ENCODE results near the gene CYTH3.
"Not testable (repeated sequence)": the region's sequence is repeated elsewhere in the genome, so short reads cannot be mapped to it uniquely, and the experiment has no call there.

The CYTH3 gene

DNA sequence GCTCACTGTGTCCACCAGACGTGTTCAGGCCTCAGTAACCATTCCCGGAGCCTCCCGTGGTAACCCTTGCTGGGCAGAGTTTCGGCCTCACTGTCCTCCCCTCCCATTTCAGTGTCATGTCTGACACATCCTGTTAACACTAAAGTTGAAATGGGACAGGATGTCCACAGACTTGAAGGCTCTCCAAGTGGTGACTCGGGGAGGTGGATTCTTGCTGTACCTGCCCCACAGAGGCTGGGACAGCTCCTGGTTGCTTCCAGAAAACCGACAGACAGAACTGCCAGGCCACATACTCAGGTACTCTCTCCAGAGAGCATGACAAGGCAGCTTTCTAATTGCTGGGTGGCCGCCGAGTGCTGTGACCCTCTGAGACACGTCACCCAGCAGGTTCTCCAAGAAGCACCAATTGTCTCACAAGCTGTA, 17.9 kb upstream of the CYTH3 start:
- no peaks in the 10 kb centered on the region for H3K36me3 Mint-ChIP-seq
- no peak overlapping the region for H3K27ac Mint-ChIP-seq
- no peaks in the 10 kb centered on the region for H3K4me1 Mint-ChIP-seq
- no peak overlapping the region for H3K4me3 Mint-ChIP-seq
- H3K27me3 Mint-ChIP-seq: peaks cover 19% of the 10 kb centered on the region
- ATAC-seq: no peak
- peaks cover 4% of the 10 kb centered on the region for H3K9me3 Mint-ChIP-seq

DNA sequence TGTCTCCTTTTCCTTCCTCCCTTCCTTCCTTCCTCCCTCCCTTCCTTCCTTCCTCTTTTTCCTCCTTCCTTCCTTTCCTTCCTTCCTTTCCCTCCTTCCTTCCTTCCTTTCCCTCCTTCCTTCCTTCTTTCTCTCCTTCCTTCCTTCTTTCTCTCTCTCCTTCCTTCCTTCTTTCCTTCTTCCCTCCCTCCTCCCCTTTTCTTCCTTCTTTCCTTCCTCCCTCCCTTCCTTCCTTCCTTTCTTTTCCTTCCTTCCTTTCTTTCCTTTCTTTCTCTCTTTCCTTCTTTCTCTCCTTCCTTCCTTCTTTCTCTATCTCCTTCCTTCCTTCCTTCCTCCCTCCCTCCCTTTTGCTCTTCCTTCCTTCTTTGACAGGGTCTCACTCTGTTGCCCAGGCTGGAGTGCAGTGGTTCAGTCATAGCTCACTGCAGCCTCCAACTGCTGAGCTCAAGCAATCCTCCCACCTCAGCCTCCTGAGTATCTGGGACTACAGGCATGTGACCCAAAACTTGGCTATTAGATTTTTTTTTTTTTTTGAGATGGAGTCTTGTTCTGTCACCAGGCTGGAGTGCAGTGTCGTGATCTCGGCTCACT, 15.9 kb upstream of the CYTH3 start:
- Mint-ChIP-seq H3K4me3 (no peak overlapping the region), H3K9me3 (peaks cover 4% of the 10 kb centered on the region), H3K4me1 (no peaks in the 10 kb centered on the region), H3K36me3 (no peaks in the 10 kb centered on the region), H3K27ac (no peak overlapping the region), H3K27me3 (peaks cover 16% of the 10 kb centered on the region)
- no peak for ATAC-seq

DNA sequence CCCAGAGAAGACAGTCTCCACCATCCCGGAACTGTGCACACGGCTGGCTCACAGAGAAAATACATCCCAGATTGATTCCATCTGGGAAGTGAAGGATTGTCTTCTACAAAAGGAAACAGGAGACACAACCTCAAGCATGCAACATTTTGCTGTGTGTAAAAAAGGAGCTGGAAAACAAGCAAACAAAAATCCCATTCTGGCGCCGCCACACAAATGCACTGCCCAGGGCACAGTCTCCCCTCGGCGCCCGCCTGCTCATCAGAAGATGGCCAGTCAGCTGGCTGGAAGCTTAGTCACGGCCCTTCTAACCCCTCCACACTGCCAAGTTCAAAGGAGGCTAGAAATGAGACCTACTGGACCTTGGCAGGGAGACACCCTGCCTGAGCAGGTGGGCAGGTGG, 14.1 kb upstream of the CYTH3 start:
- H3K4me3 Mint-ChIP-seq: no peak overlapping the region
- H3K27ac Mint-ChIP-seq: no peak overlapping the region
- H3K9me3 Mint-ChIP-seq: peaks cover 4% of the 10 kb centered on the region
- no peaks in the 10 kb centered on the region for H3K36me3 Mint-ChIP-seq
- no peaks in the 10 kb centered on the region for H3K4me1 Mint-ChIP-seq
- ATAC-seq: no peak
- peaks cover 16% of the 10 kb centered on the region for H3K27me3 Mint-ChIP-seq

DNA sequence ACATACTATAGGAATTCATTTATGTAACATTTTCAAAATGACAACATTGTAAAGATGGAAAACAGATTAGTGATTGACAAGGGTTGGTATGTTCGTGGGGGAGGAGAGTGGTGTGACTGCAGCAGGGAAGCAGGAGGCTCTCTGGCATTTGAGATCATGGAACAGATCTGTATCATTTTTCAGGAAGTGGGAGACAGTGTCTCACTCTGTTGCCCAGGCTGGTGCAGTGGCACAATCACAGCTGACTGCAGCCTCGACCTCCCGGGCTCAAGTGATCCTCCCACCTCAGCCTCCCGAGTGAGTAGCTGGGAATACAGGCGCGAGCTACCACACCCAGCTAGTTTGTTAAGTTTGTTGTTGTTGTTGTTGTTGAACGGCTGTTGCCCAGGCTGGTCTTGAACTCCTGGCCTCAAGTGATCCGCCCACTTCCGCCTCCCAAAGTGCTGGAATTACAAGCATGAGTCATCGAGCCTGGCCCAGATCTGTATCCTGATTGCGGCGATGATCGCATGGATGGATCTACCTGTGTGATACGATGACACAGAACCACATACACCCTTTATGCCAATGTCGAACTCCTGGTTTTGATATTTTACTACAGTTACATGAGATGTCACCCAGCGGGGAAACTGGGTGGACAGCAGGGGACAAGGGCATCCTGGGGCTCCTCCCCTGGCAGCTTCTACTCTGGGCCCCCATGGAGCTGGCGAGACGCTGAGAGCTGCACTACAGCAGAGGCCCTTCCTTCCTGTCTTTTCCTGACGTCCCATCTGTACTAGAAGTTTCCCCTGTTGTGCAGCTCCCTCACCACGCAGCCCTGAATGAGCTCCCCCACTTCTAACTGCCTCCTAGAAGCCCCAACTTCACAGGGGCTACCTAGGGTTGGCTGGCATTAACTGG, 12.3 kb upstream of the CYTH3 start:
- H3K36me3 Mint-ChIP-seq: no peaks in the 10 kb centered on the region
- ATAC-seq: no peak
- no peaks in the 10 kb centered on the region for H3K4me1 Mint-ChIP-seq
- H3K9me3 Mint-ChIP-seq: peaks cover 4% of the 10 kb centered on the region
- no peak overlapping the region for H3K4me3 Mint-ChIP-seq
- peaks cover 16% of the 10 kb centered on the region for H3K27me3 Mint-ChIP-seq
- H3K27ac Mint-ChIP-seq: no peak overlapping the region

DNA sequence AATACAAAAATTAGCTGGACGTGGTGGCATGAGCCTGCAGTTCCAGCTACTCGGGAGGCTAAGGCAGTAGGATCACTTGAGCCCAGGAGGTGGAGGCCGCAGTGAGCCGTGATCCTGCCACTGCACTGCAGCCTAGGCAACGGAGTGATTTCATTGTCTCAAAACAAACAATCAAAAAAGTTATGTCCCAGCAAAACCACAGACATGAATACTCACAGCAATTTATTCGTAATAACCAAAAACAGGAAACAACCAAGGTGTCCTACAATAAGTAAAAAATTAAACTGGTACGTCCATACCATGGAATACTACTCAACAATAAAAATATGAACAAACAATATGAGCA, 11.6 kb upstream of the CYTH3 start:
- Mint-ChIP-seq H3K4me1 (no peaks in the 10 kb centered on the region), H3K27ac (no peak overlapping the region), H3K4me3 (no peak overlapping the region), H3K36me3 (no peaks in the 10 kb centered on the region), H3K9me3 (peaks cover 4% of the 10 kb centered on the region), H3K27me3 (peaks cover 16% of the 10 kb centered on the region)
- ATAC-seq: no peak

DNA sequence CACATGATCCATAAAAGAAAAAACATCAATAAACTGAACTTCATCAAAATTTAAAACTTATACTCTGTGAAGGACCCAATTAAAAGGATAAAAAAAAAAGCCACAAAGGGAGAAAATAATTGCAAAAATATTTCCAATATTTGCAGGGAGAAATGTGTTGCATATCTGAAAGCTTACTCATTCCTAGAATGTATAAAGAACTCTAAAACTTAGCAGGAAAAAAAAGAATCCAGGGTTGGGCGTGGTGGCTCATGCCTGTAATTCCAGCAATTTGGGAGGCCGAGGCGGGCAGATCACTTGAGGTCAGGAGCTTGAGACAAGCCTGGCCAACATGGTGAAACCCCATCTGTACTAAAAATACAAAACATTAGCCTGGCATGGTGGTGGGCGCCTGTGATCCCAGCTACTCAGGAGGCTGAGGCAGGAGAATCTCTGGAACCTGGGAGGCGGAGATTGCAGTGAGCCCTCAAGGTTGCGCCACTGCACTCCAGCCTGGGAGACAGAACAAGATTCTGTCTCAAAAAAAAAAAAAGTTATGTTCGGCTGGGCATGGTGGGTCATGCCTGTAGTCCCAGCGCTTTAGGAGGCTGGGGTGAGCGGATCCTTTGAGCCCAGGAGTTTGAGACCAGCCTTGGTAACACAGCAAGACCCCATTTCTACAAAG, 11.1 kb upstream of the CYTH3 start:
- H3K9me3 Mint-ChIP-seq, H3K4me3 Mint-ChIP-seq, ATAC-seq, H3K27ac Mint-ChIP-seq, H3K36me3 Mint-ChIP-seq, H3K4me1 Mint-ChIP-seq: not testable (repeated sequence)
- peaks cover 16% of the 10 kb centered on the region for H3K27me3 Mint-ChIP-seq

DNA sequence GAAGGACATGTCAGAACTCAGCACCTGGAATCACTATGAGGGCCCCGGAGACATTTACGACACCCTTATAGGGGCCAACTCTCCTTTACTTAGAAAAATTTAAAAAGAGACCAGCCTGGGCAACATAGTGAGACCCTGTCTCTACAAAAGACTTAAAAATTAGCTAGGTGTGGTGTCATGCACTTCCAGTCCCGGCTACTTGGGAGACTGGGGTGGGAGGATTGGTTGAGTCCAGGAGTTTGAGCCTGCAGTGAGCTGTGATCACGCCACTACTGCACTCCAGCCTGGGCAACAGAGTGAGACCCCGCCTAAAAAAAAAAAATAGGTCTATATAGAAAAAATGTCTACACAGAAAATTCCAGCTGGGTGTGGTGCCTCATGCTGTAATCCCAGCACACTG, 7.5 kb upstream of the CYTH3 start:
- H3K4me3 Mint-ChIP-seq: no peak overlapping the region
- no peaks in the 10 kb centered on the region for H3K4me1 Mint-ChIP-seq
- H3K27ac Mint-ChIP-seq: no peak overlapping the region
- H3K27me3 Mint-ChIP-seq: peaks cover 10% of the 10 kb centered on the region
- H3K9me3 Mint-ChIP-seq: no peaks in the 10 kb centered on the region
- H3K36me3 Mint-ChIP-seq: no peaks in the 10 kb centered on the region
- ATAC-seq: no peak

DNA sequence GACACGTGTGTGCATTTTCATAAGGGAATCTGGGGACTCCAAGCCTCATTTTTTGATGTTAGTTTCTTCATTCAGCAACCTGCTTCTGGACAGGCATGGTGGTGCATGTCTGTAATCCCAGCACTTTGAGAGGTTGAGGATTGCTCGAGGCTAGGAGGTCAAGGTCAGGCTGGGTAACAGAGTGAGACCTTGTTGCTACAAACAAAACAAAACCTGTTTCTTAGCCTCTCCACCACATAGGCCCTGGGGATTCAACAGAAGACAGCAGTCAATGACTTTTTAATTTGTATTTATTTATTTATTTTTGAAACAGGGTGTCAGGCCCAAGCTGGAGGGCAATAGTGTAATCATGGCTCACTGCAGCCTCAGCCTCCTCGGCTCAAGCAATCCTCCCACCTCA, 6.9 kb upstream of the CYTH3 start:
- ATAC-seq: no peak
- H3K4me1 Mint-ChIP-seq: no peaks in the 10 kb centered on the region

DNA sequence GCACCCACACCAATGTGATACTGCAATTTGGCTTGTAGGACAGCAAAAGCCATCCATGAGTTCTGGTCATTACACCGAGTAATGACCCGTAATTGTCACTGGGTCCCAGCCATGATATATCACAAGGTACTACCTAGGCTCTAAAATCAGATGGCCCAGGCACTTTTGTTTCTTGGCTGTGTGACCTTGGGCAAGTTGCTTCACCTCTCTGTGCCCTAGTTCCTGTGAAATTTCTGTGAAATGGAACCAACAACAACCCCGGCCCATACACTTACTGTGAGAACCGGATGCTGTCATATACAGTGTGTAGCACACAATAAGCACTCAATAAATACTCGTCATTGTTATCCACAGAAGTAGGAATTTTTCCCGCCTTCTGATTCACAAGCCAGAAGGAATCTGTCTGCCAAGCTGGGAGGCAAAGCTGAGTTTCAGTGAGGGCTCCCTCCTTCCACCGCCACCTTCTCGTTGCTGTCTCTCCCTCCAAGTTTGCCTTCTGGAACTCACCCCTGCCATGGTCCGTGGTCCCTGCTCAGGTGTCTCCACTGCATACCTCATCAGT, 6.4 kb upstream of the CYTH3 start:
- Mint-ChIP-seq H3K27me3 (no peaks in the 10 kb centered on the region), H3K27ac (no peak overlapping the region), H3K4me1 (no peaks in the 10 kb centered on the region), H3K9me3 (no peaks in the 10 kb centered on the region), H3K36me3 (no peaks in the 10 kb centered on the region), H3K4me3 (no peak overlapping the region)
- ATAC-seq: no peak

More for the DNA sequence above, 6.9 kb upstream of the CYTH3 start:
- H3K36me3 Mint-ChIP-seq: no peaks in the 10 kb centered on the region
- H3K9me3 Mint-ChIP-seq: no peaks in the 10 kb centered on the region
- peaks cover 4% of the 10 kb centered on the region for H3K27me3 Mint-ChIP-seq
- no peak overlapping the region for H3K27ac Mint-ChIP-seq
- H3K4me3 Mint-ChIP-seq: no peak overlapping the region

DNA sequence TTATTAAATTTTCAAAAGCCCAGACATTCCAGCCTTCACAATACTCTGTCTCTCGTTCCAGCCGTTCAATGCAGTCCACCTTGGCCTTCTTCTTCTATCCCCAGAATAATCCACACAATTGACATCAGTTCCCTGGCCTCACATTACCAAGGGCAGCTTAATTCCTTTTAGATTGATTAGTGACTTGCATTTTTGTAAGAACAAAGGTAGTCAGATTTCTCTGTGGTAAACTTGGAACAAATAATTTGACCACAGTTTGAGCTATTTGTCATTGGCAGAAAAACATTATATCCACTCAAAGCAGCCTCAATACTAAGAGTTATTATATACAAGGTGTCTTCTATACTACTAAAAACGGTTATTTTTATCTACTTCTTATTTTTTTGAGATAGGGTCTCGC, 5.1 kb upstream of the CYTH3 start:
- Mint-ChIP-seq H3K9me3 (no peaks in the 10 kb centered on the region), H3K27ac (no peak overlapping the region), H3K4me1 (peaks cover 5% of the 10 kb centered on the region), H3K27me3 (no peaks in the 10 kb centered on the region), H3K4me3 (no peak overlapping the region), H3K36me3 (no peaks in the 10 kb centered on the region)
- no peak for ATAC-seq

DNA sequence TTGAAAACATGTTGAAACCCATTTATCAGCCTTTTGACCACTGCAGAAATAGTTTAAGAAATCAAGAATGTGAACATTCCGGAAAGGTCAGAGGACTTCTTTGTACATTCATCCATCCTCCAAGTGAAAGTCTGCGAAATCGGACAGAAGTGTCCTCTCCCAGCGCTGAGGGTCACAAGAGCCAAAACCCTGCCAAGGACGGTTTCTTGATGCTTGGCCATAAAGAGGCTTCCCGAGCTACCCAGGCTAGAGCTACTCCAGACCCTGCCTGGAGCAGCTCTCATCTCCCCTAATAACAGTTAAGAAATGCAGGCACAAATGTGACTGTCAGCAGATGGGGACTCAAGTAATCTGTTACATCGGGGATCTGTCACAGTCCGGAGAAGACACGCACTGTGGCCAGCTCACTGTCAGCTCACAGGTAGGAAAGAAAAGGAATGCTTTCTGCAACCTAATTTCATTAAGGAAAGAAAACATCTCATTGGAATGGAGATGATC, 4.5 kb upstream of the CYTH3 start:
- peaks cover 2% of the 10 kb centered on the region for H3K27me3 Mint-ChIP-seq
- no peaks in the 10 kb centered on the region for H3K9me3 Mint-ChIP-seq
- H3K4me3 Mint-ChIP-seq: no peak overlapping the region
- no peaks in the 10 kb centered on the region for H3K36me3 Mint-ChIP-seq
- peaks cover 6% of the 10 kb centered on the region for H3K4me1 Mint-ChIP-seq
- no peak overlapping the region for H3K27ac Mint-ChIP-seq
- ATAC-seq: no peak

DNA sequence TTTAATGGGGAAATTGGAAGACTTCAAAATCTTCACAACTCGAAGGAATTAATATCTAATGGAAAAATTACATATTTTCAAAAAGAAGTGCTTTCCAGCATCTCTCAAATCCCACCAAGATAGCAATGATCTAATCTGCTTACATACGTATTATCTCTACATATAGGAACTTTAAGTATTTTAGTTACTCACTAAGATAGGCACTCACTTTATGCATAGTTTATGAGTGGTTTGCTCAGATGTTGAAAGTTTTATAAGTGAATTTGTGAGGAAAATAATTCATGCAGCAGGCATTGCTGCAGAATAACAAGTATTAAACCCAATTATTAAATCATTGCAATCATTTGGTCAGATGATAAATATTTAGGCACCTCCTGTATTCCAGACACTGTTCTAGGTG, 2.3 kb upstream of the CYTH3 start:
- no peak overlapping the region for H3K4me3 Mint-ChIP-seq
- ATAC-seq: no peak
- H3K27ac Mint-ChIP-seq: no peak overlapping the region
- H3K27me3 Mint-ChIP-seq: peaks cover 17% of the 10 kb centered on the region
- peaks cover 22% of the 10 kb centered on the region for H3K4me1 Mint-ChIP-seq
- no peaks in the 10 kb centered on the region for H3K36me3 Mint-ChIP-seq
- H3K9me3 Mint-ChIP-seq: no peaks in the 10 kb centered on the region

DNA sequence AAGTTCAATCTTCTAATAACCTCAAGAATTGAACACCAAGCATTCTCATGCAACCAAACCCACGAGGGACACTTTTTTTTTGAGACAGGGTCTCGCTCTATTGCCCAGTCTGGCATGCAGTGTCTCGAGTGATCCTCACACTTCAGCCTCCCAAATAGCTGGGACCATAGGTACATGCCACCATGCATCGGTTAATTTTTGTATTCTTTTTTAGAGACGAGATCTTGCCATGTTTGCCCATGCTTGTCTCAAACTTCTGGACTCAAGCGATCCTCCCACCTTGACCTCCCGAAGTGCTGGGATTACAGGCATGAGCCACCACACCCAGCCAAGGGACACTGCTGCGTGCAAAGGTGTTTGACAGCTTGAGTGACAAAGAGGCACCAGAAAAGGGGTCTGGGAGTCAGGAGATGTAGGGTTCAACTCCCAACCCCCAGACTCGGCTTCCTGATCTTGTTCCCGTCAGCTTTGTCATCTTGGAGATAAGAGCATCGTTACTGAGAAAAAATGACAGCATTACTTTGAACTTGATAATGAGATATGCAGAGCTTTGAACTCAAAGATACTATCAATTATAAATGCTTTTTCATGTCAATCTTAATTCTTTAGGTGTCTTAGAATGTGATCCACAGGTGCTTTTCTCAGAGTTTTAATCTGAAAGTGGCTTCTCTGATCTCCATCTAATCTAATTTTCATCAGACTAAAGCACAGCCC, 1.6 kb upstream of the CYTH3 start:
- no peak for ATAC-seq
- Mint-ChIP-seq H3K4me3 (no peak overlapping the region), H3K4me1 (peaks cover 22% of the 10 kb centered on the region), H3K9me3 (no peaks in the 10 kb centered on the region), H3K36me3 (no peaks in the 10 kb centered on the region), H3K27me3 (peaks cover 17% of the 10 kb centered on the region), H3K27ac (no peak overlapping the region)

DNA sequence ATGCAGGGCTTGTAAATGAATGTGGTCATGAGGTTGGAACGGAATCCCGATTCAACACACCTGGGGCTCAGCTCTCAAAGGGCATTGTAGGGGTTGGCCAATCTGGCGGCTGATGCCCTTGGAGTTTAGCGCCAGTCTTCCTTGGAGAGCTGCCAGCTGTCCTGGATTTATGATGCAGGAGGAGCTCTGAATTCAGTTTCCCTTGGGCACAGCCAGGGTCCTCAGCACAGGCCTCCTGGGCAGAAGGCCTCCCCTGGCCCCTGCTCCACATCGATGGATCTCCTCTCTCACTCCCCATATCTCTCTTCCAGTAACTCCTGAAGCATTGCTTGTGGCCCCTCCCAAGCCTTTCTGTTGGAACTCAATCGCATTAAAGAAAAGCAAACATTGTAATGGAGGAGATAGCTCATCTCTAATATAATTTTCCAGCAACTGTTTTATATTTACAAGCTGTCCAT, 985 bp upstream of the CYTH3 start:
- Mint-ChIP-seq H3K27me3 (peaks cover 17% of the 10 kb centered on the region), H3K4me1 (peaks cover 22% of the 10 kb centered on the region), H3K4me3 (peak overlapping the region; percentile 31), H3K27ac (no peak overlapping the region), H3K36me3 (no peaks in the 10 kb centered on the region), H3K9me3 (no peaks in the 10 kb centered on the region)
- ATAC-seq: no peak

Data from stimulated activated memory B cell treated with anti-CD40 and anti-IgM and Interleukin-4, amounts not matched to agents 10 μg/mL and 1 μg/mL and 100 μg/mL, for 72 hours (primary cell).